Neutrophil (primary cell): ENCODE results near the gene EXD1.

Source experiments
- H3K27ac ChIP-seq: fragments of 200-600 bp; sonication (generic); 2 replicates; pipeline ENCODE4 v1.5.1; 2016; ENCODE audit warnings: mild to moderate bottlenecking, moderate library complexity
- H3K27me3 ChIP-seq: fragments of 200-600 bp; sonication (generic); 2 replicates; pipeline ENCODE4 v1.6.0; 2016; ENCODE audit warnings: mild to moderate bottlenecking
- H3K36me3 ChIP-seq: fragments of 200-600 bp; sonication (generic); 2 replicates; pipeline ENCODE4 v1.5.1; 2017
- H3K4me1 ChIP-seq, 2 experiments: fragments of 200-600 bp in 1 of 2; sonication (generic) in 1 of 2; 1 replicate in 1 of 2; 2 replicates in 1 of 2; pipeline versions ENCODE4 v1.5.1 to v1.6.1; 2013 to 2016; ENCODE audit warnings: low read depth in 1 of 2, low read length in 1 of 2, mild to moderate bottlenecking in 1 of 2, moderate library complexity in 1 of 2; ENCODE audit not compliant: control insufficient read depth in 1 of 2, insufficient read depth in 1 of 2
- H3K4me3 ChIP-seq, 2 experiments: fragments of 200-600 bp in 1 of 2; sonication (generic) in 1 of 2; 1 replicate in 1 of 2; 2 replicates in 1 of 2; pipeline ENCODE4 v1.5.1; 2013 to 2016; ENCODE audit warnings: low read depth in 1 of 2, low read length in 1 of 2, mild to moderate bottlenecking in 1 of 2, moderate library complexity in 1 of 2
- H3K9me3 ChIP-seq: fragments of 200-600 bp; sonication (generic); 2 replicates; pipeline ENCODE4 v1.5.1; 2016
- TF ChIP-seq, protein P1 (sequence below): fragments of 200-600 bp; sonication (generic); IDR thresholded peaks from 2 replicates; pipeline ENCODE4 v1.5.1; 2016; ENCODE audit warnings: antibody characterized with exemption

Gene EXD1

GRCh38 chr15:41218851-41219250 lies 11.7 kb downstream of the EXD1 start:
- Histone ChIP-seq H3K4me1 (peaks cover 13 to 15% of the 10 kb centered on the region in 2 experiments), H3K27ac (no peak overlapping the region), H3K27me3 (no peaks in the 10 kb centered on the region), H3K36me3 (no peaks in the 10 kb centered on the region), H3K4me3 (no peak overlapping the region), H3K9me3 (no peaks in the 10 kb centered on the region)
- TF ChIP-seq, protein P1, sequence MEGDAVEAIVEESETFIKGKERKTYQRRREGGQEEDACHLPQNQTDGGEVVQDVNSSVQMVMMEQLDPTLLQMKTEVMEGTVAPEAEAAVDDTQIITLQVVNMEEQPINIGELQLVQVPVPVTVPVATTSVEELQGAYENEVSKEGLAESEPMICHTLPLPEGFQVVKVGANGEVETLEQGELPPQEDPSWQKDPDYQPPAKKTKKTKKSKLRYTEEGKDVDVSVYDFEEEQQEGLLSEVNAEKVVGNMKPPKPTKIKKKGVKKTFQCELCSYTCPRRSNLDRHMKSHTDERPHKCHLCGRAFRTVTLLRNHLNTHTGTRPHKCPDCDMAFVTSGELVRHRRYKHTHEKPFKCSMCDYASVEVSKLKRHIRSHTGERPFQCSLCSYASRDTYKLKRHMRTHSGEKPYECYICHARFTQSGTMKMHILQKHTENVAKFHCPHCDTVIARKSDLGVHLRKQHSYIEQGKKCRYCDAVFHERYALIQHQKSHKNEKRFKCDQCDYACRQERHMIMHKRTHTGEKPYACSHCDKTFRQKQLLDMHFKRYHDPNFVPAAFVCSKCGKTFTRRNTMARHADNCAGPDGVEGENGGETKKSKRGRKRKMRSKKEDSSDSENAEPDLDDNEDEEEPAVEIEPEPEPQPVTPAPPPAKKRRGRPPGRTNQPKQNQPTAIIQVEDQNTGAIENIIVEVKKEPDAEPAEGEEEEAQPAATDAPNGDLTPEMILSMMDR: no peak

- H3K4me3 ChIP-seq: no peak overlapping the region
Observed at GRCh38 chr15:41215708-41216107, 14.8 kb downstream of the EXD1 start.

GRCh38 chr15:41207687-41208448 lies 22.7 kb downstream of the EXD1 start:
- Histone ChIP-seq H3K27me3 (no peaks in the 10 kb centered on the region), H3K27ac (no peak overlapping the region), H3K36me3 (no peaks in the 10 kb centered on the region), H3K9me3 (no peaks in the 10 kb centered on the region), H3K4me3 (no peak overlapping the region), H3K4me1 (no peaks in the 10 kb centered on the region)
- TF ChIP-seq, protein P1: no peak

More at GRCh38 chr15:41215708-41216107, 14.8 kb downstream of the EXD1 start:
- Histone ChIP-seq H3K4me1 (peaks cover 13 to 15% of the 10 kb centered on the region in 2 experiments), H3K9me3 (no peaks in the 10 kb centered on the region), H3K27me3 (no peaks in the 10 kb centered on the region), H3K27ac (peak overlapping the region; percentile 57), H3K36me3 (no peaks in the 10 kb centered on the region)
- TF ChIP-seq, protein P1: no peak

- no peaks in the 10 kb centered on the region for H3K9me3 ChIP-seq
- no peaks in the 10 kb centered on the region for H3K36me3 ChIP-seq
- H3K4me3 ChIP-seq: no peak overlapping the region
- TF ChIP-seq, protein P1: no peak
- no peaks in the 10 kb centered on the region for H3K4me1 ChIP-seq
- no peaks in the 10 kb centered on the region for H3K27me3 ChIP-seq
- no peak overlapping the region for H3K27ac ChIP-seq
Observed at GRCh38 chr15:41205315-41205714, 25.2 kb downstream of the EXD1 start.

GRCh38 chr15:41203395-41203794 lies 27.2 kb downstream of the EXD1 start:
- Histone ChIP-seq H3K4me1 (no peaks in the 10 kb centered on the region), H3K27me3 (no peaks in the 10 kb centered on the region), H3K36me3 (no peaks in the 10 kb centered on the region), H3K4me3 (no peak overlapping the region), H3K9me3 (no peaks in the 10 kb centered on the region), H3K27ac (no peak overlapping the region)
- TF ChIP-seq, protein P1: no peak
